SH-SY5Y (cell line): ENCODE measurements around the gene HTR4.

Experiments
- GATA2 ChIP-seq: IDR thresholded peaks from 2 replicates; pipeline ENCODE4 v1.6.1; 2011; ENCODE audit warnings: mild to moderate bottlenecking, low read depth, low read length
- GATA3 ChIP-seq: IDR thresholded peaks from 2 replicates; pipeline ENCODE4 v1.6.1; 2011; ENCODE audit warnings: low read depth, mild to moderate bottlenecking, low read length, moderate library complexity

DNA sequence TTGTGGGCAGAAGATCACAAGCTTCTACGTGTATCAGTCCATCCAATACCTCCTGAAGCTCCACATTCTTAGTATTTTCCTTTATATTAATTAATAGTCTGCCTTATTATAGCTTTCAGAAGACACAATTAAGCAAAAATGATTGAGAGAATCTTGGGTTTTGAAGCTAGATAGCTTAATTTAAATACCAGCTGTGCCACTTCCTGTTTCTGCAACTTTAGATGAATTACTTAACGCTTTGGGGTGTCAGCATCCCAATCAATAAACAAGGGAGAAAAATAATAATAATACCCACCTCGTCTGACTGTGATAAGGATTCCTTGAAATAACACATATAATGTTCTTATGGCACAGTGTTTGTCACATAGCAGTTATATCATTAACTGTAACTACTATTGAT, 44.7 kb upstream of the HTR4 start:
- TF ChIP-seq GATA2: no peak
- TF ChIP-seq GATA3: no peak
